Measurements from ENCODE around the gene LRMDA.

GRCh38 chr10:76399226-76399625 is 967.8 kb downstream of the LRMDA start:
- TF ChIP-seq CTCF (IDR thresholded peaks at IDR 0.05; ENCODE audit: borderline replicate concordance, extremely low read depth, low read length, poor library complexity, severe bottlenecking), result no peak
- no peak for TF ChIP-seq EZH2 (IDR thresholded peaks at IDR 0.05; ENCODE audit: borderline replicate concordance, low read depth, low read length, severe bottlenecking)

Data from DND-41 (cell line).